ENCODE measurements around the gene NTRK2.

Gene NTRK2

GRCh38 chr9:84974258-84974657, 304.7 kb downstream of the NTRK2 start:
- no peak for DNase-seq (ENCODE audit: low read depth in 2 of 2)

- DNase-seq (ENCODE audit: low read depth in 2 of 2), result no peak
Measured at GRCh38 chr9:84974855-84975254, 305.3 kb downstream of the NTRK2 start.

GRCh38 chr9:84975926-84976325, 306.4 kb downstream of the NTRK2 start:
- no peak for DNase-seq (ENCODE audit: low read depth in 2 of 2)

- DNase-seq (ENCODE audit: low read depth in 2 of 2), result no peak
Measured at GRCh38 chr9:84978661-84979060, 309.1 kb downstream of the NTRK2 start.

- DNase-seq (ENCODE audit: low read depth in 2 of 2), result no peak
Measured at GRCh38 chr9:84983749-84984148, 314.2 kb downstream of the NTRK2 start.

- DNase-seq (ENCODE audit: low read depth in 2 of 2), result no peak
Measured at GRCh38 chr9:84988621-84989020, 319.1 kb downstream of the NTRK2 start.

GRCh38 chr9:84990416-84990815, 320.9 kb downstream of the NTRK2 start:
- no peak for DNase-seq (ENCODE audit: low read depth in 2 of 2)

GRCh38 chr9:84990850-84991513, 321.5 kb downstream of the NTRK2 start:
- DNase-seq (ENCODE audit: low read depth in 2 of 2), result no peak

GRCh38 chr9:84991514-84991870, 322.0 kb downstream of the NTRK2 start:
- no peak for DNase-seq (ENCODE audit: low read depth in 2 of 2)

- no peak for DNase-seq (ENCODE audit: low read depth in 2 of 2)
Measured at GRCh38 chr9:84992381-84992780, 322.9 kb downstream of the NTRK2 start.

- DNase-seq (ENCODE audit: low read depth in 2 of 2), result no peak
Measured at GRCh38 chr9:84993105-84993504, 323.6 kb downstream of the NTRK2 start.

GRCh38 chr9:84996029-84996428, 326.5 kb downstream of the NTRK2 start:
- no peak for DNase-seq (ENCODE audit: low read depth in 2 of 2)

GRCh38 chr9:84996716-84997115, 327.2 kb downstream of the NTRK2 start:
- DNase-seq (ENCODE audit: low read depth in 2 of 2), result no peak

- DNase-seq (ENCODE audit: low read depth in 2 of 2), result no peak
Measured at GRCh38 chr9:84997472-84997871, 327.9 kb downstream of the NTRK2 start.

GRCh38 chr9:84998639-84999038, 329.1 kb downstream of the NTRK2 start:
- DNase-seq (ENCODE audit: low read depth in 2 of 2), result no peak

- DNase-seq (ENCODE audit: low read depth in 2 of 2), result no peak
Measured at GRCh38 chr9:84999788-85000187, 330.3 kb downstream of the NTRK2 start.

- no peak for DNase-seq (ENCODE audit: low read depth in 2 of 2)
Measured at GRCh38 chr9:85001925-85002324, 332.4 kb downstream of the NTRK2 start.

GRCh38 chr9:85004818-85005413, 335.4 kb downstream of the NTRK2 start:
- no peak for DNase-seq (ENCODE audit: low read depth in 2 of 2)

GRCh38 chr9:85007748-85008147, 338.2 kb downstream of the NTRK2 start:
- no peak for DNase-seq (ENCODE audit: low read depth in 2 of 2)

GRCh38 chr9:85008215-85008614, 338.7 kb downstream of the NTRK2 start:
- DNase-seq (ENCODE audit: low read depth in 2 of 2), result no peak

- no peak for DNase-seq (ENCODE audit: low read depth in 2 of 2)
Measured at GRCh38 chr9:85009251-85009650, 339.7 kb downstream of the NTRK2 start.

- no peak for DNase-seq (ENCODE audit: low read depth in 2 of 2)
Measured at GRCh38 chr9:85013703-85014102, 344.2 kb downstream of the NTRK2 start.

- DNase-seq (ENCODE audit: low read depth in 2 of 2), result no peak
Measured at GRCh38 chr9:85014292-85014691, 344.8 kb downstream of the NTRK2 start.
